AG09319 (cell line): ENCODE results near the gene NNT.
"Not testable (repeated sequence)": the region's sequence is repeated elsewhere in the genome, so short reads cannot be mapped to it uniquely, and the experiment has no call there.

Experiments
- DNase-seq: peaks from one replicate; pipeline ENCODE4 v3.0.0-alpha.2; 2010; ENCODE audit warnings: low read depth; ENCODE audit errors: extremely low read depth
- TF ChIP-seq, protein P1 (sequence below): IDR thresholded peaks from 2 replicates; pipeline ENCODE4 v1.5.1; 2011; ENCODE audit warnings: low read depth, mild to moderate bottlenecking, inconsistent platforms, low read length, moderate library complexity

NNT gene

DNA sequence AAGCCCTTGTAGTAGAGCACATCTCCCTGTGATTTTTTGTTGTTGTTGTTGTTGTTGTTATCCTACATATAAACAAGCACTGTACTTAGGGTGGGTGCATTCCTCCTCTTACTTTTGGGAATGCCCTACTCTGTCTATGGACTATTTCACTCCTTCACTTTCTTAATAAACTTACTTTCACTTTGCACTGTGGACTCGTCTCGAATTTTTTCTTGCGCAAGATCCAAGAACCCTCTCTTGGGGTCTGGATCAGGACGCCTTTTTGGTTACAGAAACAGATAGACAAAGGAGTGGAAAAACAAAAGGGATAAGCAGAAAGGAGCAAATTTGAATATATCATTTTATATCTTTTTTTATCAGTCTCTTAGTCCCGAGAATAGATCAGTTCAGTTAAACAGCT is 31.7 kb upstream of the NNT start:
- TF ChIP-seq, protein P1, sequence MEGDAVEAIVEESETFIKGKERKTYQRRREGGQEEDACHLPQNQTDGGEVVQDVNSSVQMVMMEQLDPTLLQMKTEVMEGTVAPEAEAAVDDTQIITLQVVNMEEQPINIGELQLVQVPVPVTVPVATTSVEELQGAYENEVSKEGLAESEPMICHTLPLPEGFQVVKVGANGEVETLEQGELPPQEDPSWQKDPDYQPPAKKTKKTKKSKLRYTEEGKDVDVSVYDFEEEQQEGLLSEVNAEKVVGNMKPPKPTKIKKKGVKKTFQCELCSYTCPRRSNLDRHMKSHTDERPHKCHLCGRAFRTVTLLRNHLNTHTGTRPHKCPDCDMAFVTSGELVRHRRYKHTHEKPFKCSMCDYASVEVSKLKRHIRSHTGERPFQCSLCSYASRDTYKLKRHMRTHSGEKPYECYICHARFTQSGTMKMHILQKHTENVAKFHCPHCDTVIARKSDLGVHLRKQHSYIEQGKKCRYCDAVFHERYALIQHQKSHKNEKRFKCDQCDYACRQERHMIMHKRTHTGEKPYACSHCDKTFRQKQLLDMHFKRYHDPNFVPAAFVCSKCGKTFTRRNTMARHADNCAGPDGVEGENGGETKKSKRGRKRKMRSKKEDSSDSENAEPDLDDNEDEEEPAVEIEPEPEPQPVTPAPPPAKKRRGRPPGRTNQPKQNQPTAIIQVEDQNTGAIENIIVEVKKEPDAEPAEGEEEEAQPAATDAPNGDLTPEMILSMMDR = no peak
- DNase-seq = no peak

DNA sequence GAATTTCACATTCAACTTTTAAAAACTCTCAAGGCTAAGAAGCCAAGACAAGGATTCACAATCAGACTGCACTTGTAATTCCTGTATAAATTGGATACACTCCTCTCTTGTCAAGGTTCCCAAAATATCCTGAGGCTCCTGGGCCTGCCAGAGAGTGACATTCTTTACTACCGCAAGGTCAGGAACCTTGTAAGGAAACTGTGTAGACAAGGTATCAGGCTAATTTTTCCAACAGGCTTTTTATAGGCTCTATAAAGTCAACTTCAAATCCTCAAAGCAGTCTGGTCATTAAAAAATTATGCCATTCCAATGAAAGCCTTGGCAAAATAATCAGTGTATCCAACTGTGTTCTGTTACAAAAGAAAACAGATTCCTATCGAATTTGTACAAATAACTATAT is 30.6 kb upstream of the NNT start:
- DNase-seq = no peak
- TF ChIP-seq, protein P1 = no peak

DNA sequence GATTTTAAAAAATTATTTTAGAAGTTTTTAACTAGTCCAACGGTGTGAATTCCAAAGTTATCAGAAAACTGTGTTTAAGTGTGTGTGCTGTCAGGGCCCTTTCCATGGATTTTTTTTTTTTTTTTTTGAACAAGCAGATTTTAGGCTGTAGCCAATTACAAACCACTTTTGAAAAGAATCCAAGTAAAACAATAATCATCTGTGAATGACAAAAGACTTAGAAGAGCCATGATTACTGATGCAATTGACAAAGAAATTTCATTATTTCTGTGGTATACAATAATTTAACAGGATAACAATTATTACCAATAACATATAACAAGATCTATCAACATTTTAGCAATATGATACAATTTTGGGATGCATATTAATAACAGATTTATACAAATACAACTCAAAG is 29.9 kb upstream of the NNT start:
- peak; percentile 53 for DNase-seq
- TF ChIP-seq, protein P1 = no peak

DNA sequence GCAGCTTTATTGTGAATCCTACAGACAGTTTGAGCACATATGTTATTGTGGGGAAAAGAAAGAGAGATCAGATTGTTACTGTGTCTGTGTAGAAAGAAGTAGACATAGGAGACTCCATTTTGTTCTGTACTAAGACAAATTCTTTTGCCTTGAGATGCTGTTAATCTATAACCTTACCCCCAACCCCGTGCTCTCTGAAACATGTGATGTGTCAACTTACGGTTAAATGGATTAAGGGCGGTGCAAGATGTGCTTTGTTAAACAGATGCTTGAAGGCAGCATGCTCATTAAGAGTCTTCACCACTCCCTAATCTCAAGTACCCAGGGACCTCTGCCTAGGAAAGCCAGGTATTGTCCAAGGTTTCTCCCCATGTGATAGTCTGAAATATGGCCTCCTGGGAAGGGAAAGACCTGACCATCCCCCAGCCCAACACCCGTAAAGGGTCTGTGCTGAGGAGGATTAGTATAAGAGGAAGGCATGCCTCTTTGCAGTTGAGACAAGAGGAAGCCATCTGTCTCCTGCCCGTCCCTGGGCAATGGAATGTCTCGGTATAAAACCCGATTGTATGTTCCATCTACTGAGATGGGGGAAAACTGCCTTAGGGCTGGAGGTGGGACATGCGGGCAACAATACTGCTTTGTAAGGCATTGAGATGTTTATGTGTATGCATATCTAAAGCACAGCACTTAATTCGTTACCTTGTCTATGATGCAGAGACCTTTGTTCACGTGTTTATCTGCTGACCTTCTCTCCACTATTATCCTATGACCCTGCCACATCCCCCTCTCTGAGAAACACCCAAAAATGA is 22.4 kb upstream of the NNT start:
- not testable (repeated sequence) for DNase-seq

DNA sequence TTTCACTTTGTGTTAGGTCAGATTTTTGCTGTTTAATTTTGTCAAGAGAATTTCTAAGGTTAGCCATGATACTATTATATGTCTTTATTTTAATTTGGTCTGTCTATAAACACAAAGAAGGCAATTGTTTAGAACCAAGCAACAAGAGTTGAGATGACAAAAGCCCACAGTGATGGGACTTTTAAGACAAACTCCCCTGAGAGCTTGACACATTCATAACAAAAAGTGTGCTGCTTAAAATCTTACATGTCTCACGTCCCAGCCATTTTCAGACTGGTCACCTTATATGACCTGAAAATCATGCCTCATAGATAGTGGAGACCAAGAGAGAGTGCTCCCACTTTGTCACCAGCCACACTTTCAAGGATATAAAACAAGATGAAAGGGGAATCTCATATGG is 21.6 kb upstream of the NNT start:
- TF ChIP-seq, protein P1 = no peak
- DNase-seq = no peak

DNA sequence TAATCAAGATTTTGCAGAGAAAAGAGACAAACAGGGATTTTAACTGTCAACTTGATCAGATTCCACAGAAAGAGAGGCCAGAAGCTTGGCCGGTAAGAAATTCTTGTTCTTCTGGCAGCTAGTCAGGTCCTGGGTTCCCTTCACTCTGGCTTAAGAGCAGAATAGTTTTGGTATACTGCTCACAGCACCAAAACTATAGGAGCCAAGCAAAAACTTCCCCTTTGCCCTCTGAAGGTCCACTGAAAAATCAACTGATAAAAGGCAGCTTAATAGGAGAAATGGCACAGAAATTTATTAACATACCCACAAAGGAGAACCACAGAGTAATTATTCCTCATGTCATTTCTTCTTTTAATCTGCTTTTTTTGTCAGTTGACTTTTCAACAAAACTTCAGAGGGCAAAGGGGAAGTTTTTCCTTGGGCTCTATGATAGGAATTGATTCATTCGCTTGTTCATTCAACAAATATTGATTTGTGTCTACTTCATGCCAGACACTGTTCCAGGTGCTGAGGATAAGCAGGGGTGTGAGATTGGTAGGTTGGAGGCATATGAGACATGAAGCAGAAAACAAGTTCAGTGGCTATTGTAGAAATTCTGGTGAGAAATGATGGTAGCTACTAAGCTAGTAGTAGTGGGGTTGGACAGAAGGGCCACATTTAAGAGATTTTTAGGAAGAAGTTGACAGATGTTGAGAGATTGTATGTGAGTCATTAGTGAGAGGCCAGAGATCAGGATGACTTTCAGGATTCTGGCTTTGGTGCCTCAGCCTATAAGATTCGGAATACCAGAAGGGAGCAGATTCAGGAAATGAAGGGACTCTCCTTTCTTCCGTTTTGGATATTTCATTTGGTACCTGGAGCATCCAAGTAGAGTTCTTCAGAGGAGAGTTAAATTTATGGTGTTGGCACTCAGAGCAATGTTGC is 20.6 kb upstream of the NNT start:
- TF ChIP-seq, protein P1 = no peak
- DNase-seq = no peak

DNA sequence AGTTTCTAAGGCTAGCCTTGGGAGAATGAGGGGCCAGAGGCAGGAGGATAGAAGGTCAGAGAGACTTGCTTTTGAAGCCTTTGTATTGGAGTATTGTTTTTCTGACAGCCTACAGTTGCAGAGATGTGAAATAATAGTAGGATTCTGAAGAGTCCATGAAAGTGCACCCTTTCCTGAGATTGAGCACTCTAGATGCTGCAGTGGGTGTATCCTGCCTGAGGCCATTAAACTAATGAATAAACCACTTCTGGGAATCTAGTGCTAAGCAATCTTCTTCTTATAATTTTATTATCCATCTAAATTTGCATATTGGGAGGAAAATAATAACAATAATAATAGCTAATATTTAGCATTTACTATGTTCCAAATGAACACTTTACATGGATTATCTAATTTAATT is 19.3 kb upstream of the NNT start:
- TF ChIP-seq, protein P1 = no peak
- DNase-seq = no peak
